HepG2 (cell line): ENCODE data around the gene STYK1. TPM values are rescaled to one million over a fixed set of nuclear protein-coding genes. Genes with fewer than 3 reads are reported as not detected.

Source experiments
- ATAC-seq: fragments of 200-7000 bp; cut with Tn5 transposase; 3 replicates; pipeline ENCODE4 v1.9.1; 2020; ENCODE audit warnings: mild to moderate bottlenecking, moderate library complexity
- BruUV-seq: library from RNA; stranded (reverse); fragments of 400-500 nt; replicated peaks from 2 replicates; lab custom pipeline; 2021; lab: Mats Ljungman, UMichigan
- CTCF ChIA-PET: fragments of 300-600 bp; formaldehyde crosslinking; extraction: SDS; loops from one replicate; lab custom pipeline; 2021; ENCODE audit warnings: low total read pairs, inconsistent platforms, low intra/inter-chr PET ratio; lab: Yijun Ruan, JAX
- POLR2A ChIA-PET: fragments of 350-600 bp; sonication (Branson Sonifier 250); formaldehyde crosslinking; loops from one replicate; lab custom pipeline; 2020; ENCODE audit warnings: antibody characterized with exemption, inconsistent platforms; lab: Yijun Ruan, JAX
- DNase-seq: peaks from one replicate; pipeline ENCODE4 v3.0.0-alpha.2; 2015; ENCODE audit warnings: low spot score
- FAIRE-seq: peaks from 3 replicates; lab custom pipeline; 2011; peaks lifted over from hg19 to GRCh38; lab: Jason Lieb, UNC
- H2AFZ ChIP-seq: one replicate; pipeline ENCODE4 v1.6.1; 2011; ENCODE audit warnings: low read length, inconsistent platforms
- H3K27ac ChIP-seq: fragments of 300-600 bp; 3 replicates; pipeline ENCODE4 v1.8.0; 2011; ENCODE audit warnings: mixed run types, mild to moderate bottlenecking, mixed read lengths, low read length, inconsistent platforms; ENCODE audit not compliant: insufficient read depth; ENCODE audit errors: extremely low read length
- H3K27me3 ChIP-seq, 2 experiments: fragments of 200-600 bp in 1 of 2; 2 replicates in 1 of 2; 3 replicates in 1 of 2; pipeline versions ENCODE4 v1.6.0 to v1.8.0; 2011; ENCODE audit warnings: low read length in 2 of 2, mild to moderate bottlenecking in 2 of 2, moderate library complexity in 2 of 2, inconsistent platforms in 1 of 2; ENCODE audit not compliant: insufficient read depth in 2 of 2, control insufficient read depth in 1 of 2
- H3K36me3 ChIP-seq, 2 experiments: fragments of 200-600 bp in 1 of 2; replicated peaks in 1 of 2; 2 replicates in 1 of 2; 3 replicates in 1 of 2; pipeline versions ENCODE4 v1.5.1 to v1.8.0; 2011; ENCODE audit warnings: low read length in 2 of 2, inconsistent platforms in 1 of 2; ENCODE audit not compliant: insufficient read depth in 2 of 2, control insufficient read depth in 1 of 2
- H3K4me1 ChIP-seq: 2 replicates; pipeline ENCODE4 v1.5.1; 2012; ENCODE audit warnings: low read length, inconsistent platforms; ENCODE audit not compliant: insufficient read depth
- H3K4me2 ChIP-seq: 2 replicates; pipeline ENCODE4 v1.6.0; 2011; ENCODE audit warnings: low read depth, low read length, inconsistent platforms
- H3K4me3 ChIP-seq, 3 experiments: fragments of 200-600 bp in 1 of 3; sonication (generic), shearing (Covaris generic) in 1 of 3; replicated peaks in 1 of 3; 2 replicates each; pipeline ENCODE4 v1.5.1; 2011 to 2016; ENCODE audit warnings: low read length in 3 of 3, inconsistent platforms in 2 of 3, low read depth in 2 of 3, mild to moderate bottlenecking in 2 of 3, control low read depth in 1 of 3, mixed read lengths in 1 of 3; ENCODE audit not compliant: insufficient read depth in 1 of 3
- H3K79me2 ChIP-seq: one replicate; pipeline ENCODE4 v1.6.1; 2011; ENCODE audit warnings: low read length, inconsistent platforms; ENCODE audit not compliant: insufficient read depth
- H3K9ac ChIP-seq: 2 replicates; pipeline ENCODE4 v1.6.0; 2011; ENCODE audit warnings: mild to moderate bottlenecking, low read depth, low read length, inconsistent platforms; ENCODE audit not compliant: insufficient read depth
- H3K9me3 ChIP-seq: 2 replicates; pipeline ENCODE4 v1.5.1; 2012; ENCODE audit warnings: mild to moderate bottlenecking, low read length
- H4K20me1 ChIP-seq: 2 replicates; pipeline ENCODE4 v1.6.0; 2011; ENCODE audit warnings: inconsistent platforms, mild to moderate bottlenecking, low read length, moderate library complexity; ENCODE audit not compliant: insufficient read depth
- FIP1L1 ChIP-seq: fragments of 200-400 bp; formaldehyde crosslinking; IDR thresholded peaks from 2 replicates; pipeline ENCODE4 v1.6.1; 2018; ENCODE audit warnings: low read depth, mild to moderate bottlenecking, low read length, moderate library complexity, borderline replicate concordance; ENCODE audit not compliant: insufficient read depth
- KDM6A ChIP-seq: IDR thresholded peaks from 2 replicates; pipeline ENCODE4 v1.6.1; 2016; ENCODE audit warnings: low read depth
- MAZ ChIP-seq, 2 experiments: sonication (generic) in 1 of 2; formaldehyde crosslinking in 1 of 2; IDR thresholded peaks; 2 replicates each; pipeline versions ENCODE4 v1.5.0 to v1.6.1; 2012 to 2020; ENCODE audit warnings: low read depth in 2 of 2, mild to moderate bottlenecking in 2 of 2, borderline replicate concordance in 1 of 2, improper control_type of control experiment in 1 of 2, low read length in 1 of 2, missing genetic modification reagents in 1 of 2, moderate library complexity in 1 of 2
- MTF2 ChIP-seq: sonication (generic); formaldehyde crosslinking; IDR thresholded peaks from 2 replicates; pipeline ENCODE4 v1.5.0; 2020; ENCODE audit warnings: missing genetic modification reagents, borderline replicate concordance
- RFXAP ChIP-seq: sonication (generic); formaldehyde crosslinking; IDR thresholded peaks from 2 replicates; pipeline ENCODE4 v1.4.0; 2020; ENCODE audit warnings: missing genetic modification reagents, borderline replicate concordance
- SP4 ChIP-seq: sonication (generic); formaldehyde crosslinking; IDR thresholded peaks from 2 replicates; pipeline ENCODE4 v1.8.1; 2023; ENCODE audit warnings: mild to moderate bottlenecking, missing genetic modification reagents
- TFDP1 ChIP-seq: IDR thresholded peaks from 2 replicates; pipeline ENCODE4 v1.6.1; 2016; ENCODE audit warnings: missing compliant biosample characterization, missing genetic modification reagents, borderline replicate concordance
- ZBTB1 ChIP-seq: sonication (generic); formaldehyde crosslinking; IDR thresholded peaks from 2 replicates; pipeline ENCODE4 v1.4.0; 2020; ENCODE audit warnings: missing genetic modification reagents, borderline replicate concordance
- ZBTB7A ChIP-seq: sonication (generic); formaldehyde crosslinking; IDR thresholded peaks from 2 replicates; pipeline ENCODE4 v1.8.0; 2022; ENCODE audit warnings: mild to moderate bottlenecking, missing genetic modification reagents
- ZNF101 ChIP-seq: sonication (generic); formaldehyde crosslinking; IDR thresholded peaks from 2 replicates; pipeline ENCODE4 v1.4.0; 2020; ENCODE audit warnings: mild to moderate bottlenecking, low read depth, missing genetic modification reagents, borderline replicate concordance
- ZNF383 ChIP-seq: sonication (generic); formaldehyde crosslinking; IDR thresholded peaks from 2 replicates; pipeline ENCODE4 v1.4.0; 2020; ENCODE audit warnings: missing genetic modification reagents, mild to moderate bottlenecking, borderline replicate concordance
- ZNF513 ChIP-seq: sonication (generic); formaldehyde crosslinking; conservative IDR thresholded peaks from 2 replicates; pipeline ENCODE4 v1.5.0; 2020; ENCODE audit warnings: missing genetic modification reagents
- ZNF678 ChIP-seq: sonication (generic); formaldehyde crosslinking; IDR thresholded peaks from 2 replicates; pipeline ENCODE4 v1.4.0; 2020; ENCODE audit warnings: mild to moderate bottlenecking, missing genetic modification reagents
- ZNF720 ChIP-seq: sonication (generic); formaldehyde crosslinking; IDR thresholded peaks from 2 replicates; pipeline ENCODE4 v1.4.0; 2020; ENCODE audit warnings: missing genetic modification reagents
- ZNF766 ChIP-seq: sonication (generic); formaldehyde crosslinking; IDR thresholded peaks from 2 replicates; pipeline ENCODE4 v1.5.0; 2020; ENCODE audit warnings: missing genetic modification reagents, borderline replicate concordance
- WGBS: methylation state at CpG from one replicate; pipeline ENCODE4 v1.1.6; 2017; ENCODE audit warnings: low lambda C conversion rate; 5-methylcytosine and 5-hydroxymethylcytosine counted together
- in situ Hi-C: cut with HindIII; loops from 2 replicates; pipeline ENCODE4 v1.10.0; 2017; ENCODE audit warnings: low pct_unique_long_range_greater_than_20kb; ENCODE audit not compliant: extremely low pct_ligation_motif_present
- intact Hi-C: fragments of 100-400 bp; cut with micrococcal nuclease; formaldehyde crosslinking; loops from one replicate; pipeline ENCODE4 v1.10.0; 2022; ENCODE audit not compliant: unreplicated experiment
- polyA plus RNA-seq, 8 experiments: library from polyadenylated mRNA; depleted of rRNA in 3 of 8; stranded (reverse) in 7 of 8; unstranded in 1 of 8; fragments of >200 nt; fragmentation: Illumina TruSeq in 4 of 8; extraction: Trizol in 4 of 8; gene quantifications; 2 replicates each; pipeline versions ENCODE4 v1.2.1 to v1.2.3, GENCODE V29; 2011 to 2016; ENCODE audit warnings: low read depth in 4 of 8, missing spikeins in 1 of 8, mixed read lengths in 1 of 8; ENCODE audit not compliant: insufficient read depth in 1 of 8
- total RNA-seq, 5 experiments: library from RNA; depleted of rRNA; stranded (reverse); fragments of >200 nt; fragmentation: Illumina TruSeq; extraction: Trizol; gene quantifications; 2 replicates each; pipeline ENCODE4 v1.2.3, GENCODE V29; 2016; ENCODE audit warnings: low read depth in 1 of 5
- TF ChIP-seq, protein P1 (sequence below): sonication (generic); formaldehyde crosslinking; IDR thresholded peaks from 2 replicates; pipeline ENCODE4 v1.4.0; 2020; ENCODE audit warnings: mild to moderate bottlenecking, missing genetic modification reagents

STYK1 gene
- total and polyA plus RNA-seq, 2 of the 13 experiments (the other 11 are each of a cell fraction or from before 2014, with no cell fraction given), result not detected

DNA sequence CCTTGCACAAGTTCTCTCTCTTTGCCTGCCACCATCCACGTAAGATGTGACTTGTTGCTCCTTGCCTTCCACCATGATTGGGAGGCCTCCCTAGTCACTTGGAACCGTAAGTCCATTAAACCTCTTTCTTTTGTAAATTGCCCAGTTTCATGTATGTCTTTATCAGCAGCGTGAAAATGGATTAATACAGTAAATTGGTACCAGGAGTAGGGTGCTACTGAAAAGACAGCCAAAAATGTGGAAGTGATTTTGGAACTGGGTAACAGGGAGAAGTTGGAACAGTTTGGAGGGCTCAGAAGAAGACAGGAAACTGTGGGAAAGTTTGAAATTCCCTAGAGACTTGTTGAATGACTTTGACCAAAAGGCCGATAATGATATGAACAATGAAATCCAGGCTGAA, 27.9 kb downstream of the STYK1 start:
- 13% methylated on average over 4 of the region's 4 CpGs for WGBS

More for the DNA sequence above, 27.9 kb downstream of the STYK1 start:
- in situ Hi-C loops, result no loop called here
- DNase-seq (no peak), ATAC-seq (no peak), FAIRE-seq (no peak)
- Histone ChIP-seq H3K9ac (no peak overlapping the region), H2AFZ (no peak overlapping the region), H4K20me1 (no peaks in the 10 kb centered on the region), H3K27ac (no peak overlapping the region), H3K27me3 (no peaks in the 10 kb centered on the region), H3K9me3 (peaks cover 25% of the 10 kb centered on the region), H3K79me2 (no peaks in the 10 kb centered on the region), H3K4me2 (no peak overlapping the region), H3K36me3 (no peaks in the 10 kb centered on the region), H3K4me1 (no peaks in the 10 kb centered on the region), H3K4me3 (no peak overlapping the region)
- intact Hi-C loops, result no loop called here
- no TSS peak for BruUV-seq
- ChIA-PET POLR2A (no interaction called here), CTCF (no interaction called here)
- TF ChIP-seq ZNF766 (CRISPR knock-in tag) (no peak), RFXAP (CRISPR knock-in tag) (no peak), TFDP1 (CRISPR knock-in tag) (no peak), KDM6A (no peak), ZNF513 (CRISPR knock-in tag) (no peak), MTF2 (no peak), ZNF101 (no peak), MAZ (IDR thresholded peaks at IDR 0.05; ENCODE audit: borderline replicate concordance, low read depth, low read length) (no peak), MAZ (CRISPR knock-in tag; IDR thresholded peaks at IDR 0.05; ENCODE audit: low read depth) (no peak), ZNF720 (CRISPR knock-in tag) (no peak), ZBTB7A (CRISPR knock-in tag) (no peak), SP4 (no peak), ZNF383 (CRISPR knock-in tag) (no peak), FIP1L1 (no peak), ZBTB1 (CRISPR knock-in tag) (no peak), ZNF678 (CRISPR knock-in tag) (no peak)
- TF ChIP-seq, protein P1, sequence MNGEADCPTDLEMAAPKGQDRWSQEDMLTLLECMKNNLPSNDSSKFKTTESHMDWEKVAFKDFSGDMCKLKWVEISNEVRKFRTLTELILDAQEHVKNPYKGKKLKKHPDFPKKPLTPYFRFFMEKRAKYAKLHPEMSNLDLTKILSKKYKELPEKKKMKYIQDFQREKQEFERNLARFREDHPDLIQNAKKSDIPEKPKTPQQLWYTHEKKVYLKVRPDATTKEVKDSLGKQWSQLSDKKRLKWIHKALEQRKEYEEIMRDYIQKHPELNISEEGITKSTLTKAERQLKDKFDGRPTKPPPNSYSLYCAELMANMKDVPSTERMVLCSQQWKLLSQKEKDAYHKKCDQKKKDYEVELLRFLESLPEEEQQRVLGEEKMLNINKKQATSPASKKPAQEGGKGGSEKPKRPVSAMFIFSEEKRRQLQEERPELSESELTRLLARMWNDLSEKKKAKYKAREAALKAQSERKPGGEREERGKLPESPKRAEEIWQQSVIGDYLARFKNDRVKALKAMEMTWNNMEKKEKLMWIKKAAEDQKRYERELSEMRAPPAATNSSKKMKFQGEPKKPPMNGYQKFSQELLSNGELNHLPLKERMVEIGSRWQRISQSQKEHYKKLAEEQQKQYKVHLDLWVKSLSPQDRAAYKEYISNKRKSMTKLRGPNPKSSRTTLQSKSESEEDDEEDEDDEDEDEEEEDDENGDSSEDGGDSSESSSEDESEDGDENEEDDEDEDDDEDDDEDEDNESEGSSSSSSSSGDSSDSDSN (CRISPR knock-in tag), result no peak
